SH-SY5Y (cell line): ENCODE data around the gene RHBDF2.

Experiments
- GATA2 ChIP-seq: IDR thresholded peaks from 2 replicates; pipeline ENCODE4 v1.6.1; 2011; ENCODE audit warnings: mild to moderate bottlenecking, low read depth, low read length
- GATA3 ChIP-seq: IDR thresholded peaks from 2 replicates; pipeline ENCODE4 v1.6.1; 2011; ENCODE audit warnings: low read depth, mild to moderate bottlenecking, low read length, moderate library complexity

DNA sequence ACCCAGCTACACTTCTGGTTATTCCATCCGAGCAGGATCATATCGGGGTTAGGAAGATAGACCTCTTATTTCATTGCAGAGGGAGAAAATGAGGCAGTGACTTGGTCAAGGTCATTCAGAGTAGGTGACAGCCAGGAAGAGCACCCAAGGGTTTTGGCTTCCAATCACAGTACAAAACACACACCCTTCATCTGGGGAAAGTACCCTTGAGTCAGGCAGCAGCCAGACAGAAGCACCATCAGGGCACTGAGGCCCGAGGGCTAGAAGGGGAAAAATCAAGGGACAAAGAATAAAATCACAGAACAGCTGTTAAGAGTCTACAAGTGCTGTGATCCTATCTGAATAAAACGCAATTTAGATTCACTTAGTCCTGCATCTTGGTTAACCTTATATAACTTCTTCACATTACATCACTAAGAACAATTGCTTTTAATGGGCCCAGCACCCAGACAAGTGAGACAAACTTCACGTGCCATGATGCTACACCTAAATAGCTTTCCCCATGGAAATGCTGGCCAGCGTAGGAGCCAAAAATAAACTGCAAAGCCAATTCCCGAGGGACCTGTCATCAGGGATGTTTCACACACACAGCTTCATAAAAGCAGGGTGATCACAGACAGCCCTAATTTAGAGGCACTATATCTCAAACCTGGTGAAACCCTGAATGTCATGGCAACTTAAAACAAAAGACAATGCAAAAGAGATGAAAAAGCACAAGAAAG is 53.1 kb downstream of the RHBDF2 start:
- TF ChIP-seq GATA2, result no peak
- TF ChIP-seq GATA3, result no peak
